ENCODE data around the gene PCNX2.
"Not testable (repeated sequence)": the region's sequence is repeated elsewhere in the genome, so short reads cannot be mapped to it uniquely, and the experiment has no call there.

Gene PCNX2

DNA sequence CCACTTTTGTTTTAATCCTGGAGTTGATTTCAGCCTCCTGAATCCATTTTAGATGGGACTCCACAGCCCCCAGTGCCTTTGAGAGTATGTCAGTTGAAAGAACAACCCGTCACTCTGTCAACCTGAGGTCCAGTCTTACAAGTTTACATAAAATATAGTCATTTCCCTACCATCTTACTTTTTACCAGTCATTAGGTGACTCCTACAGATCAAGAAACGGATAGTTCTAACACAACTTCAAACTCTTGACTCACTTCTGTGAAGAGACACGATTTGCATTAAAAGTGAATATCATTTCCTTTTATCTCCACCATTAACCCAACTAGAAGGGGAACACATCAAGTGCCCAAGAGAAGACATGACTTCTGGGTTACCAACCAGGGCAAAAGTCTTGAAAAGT, 198.0 kb downstream of the PCNX2 start:
- DNase-seq = no peak

DNA sequence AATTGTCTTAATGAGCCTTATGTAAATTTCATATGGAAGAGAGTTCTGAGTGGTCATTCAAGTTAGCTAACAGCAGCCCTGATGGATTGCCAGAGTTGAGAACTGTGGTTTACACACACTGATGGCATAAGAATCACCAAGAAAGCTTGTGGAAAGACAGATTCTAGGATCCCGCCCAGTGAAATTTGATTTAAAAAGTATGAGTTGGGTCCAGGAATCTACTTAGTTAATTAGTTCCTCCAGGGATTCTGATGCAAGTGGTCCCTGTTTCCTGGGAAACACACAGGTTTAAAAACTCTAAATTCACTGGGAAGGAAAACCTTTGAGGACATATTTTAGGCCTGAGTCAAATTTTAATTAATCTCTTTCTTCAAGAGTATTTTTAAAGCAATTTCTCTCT, 200.8 kb downstream of the PCNX2 start:
- no peak for DNase-seq

DNA sequence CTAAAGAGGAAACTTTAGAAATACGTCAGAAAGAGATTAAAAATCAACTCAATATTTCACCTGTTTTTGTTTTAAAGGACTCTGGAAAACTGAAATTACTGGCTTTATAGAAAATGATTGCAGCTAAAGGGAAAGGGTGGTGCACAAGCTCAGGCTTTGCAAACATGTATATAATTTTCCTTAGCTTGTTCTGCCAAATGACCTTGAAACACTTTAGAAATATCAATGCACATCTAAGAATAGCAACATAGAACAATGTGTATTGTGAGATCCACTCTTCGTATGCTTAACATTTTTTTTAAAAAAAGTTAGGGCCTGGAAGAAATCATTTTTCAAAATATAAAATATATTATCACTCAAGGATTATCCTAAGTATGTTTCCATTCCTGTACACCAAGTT, 201.3 kb downstream of the PCNX2 start:
- DNase-seq = no peak

DNA sequence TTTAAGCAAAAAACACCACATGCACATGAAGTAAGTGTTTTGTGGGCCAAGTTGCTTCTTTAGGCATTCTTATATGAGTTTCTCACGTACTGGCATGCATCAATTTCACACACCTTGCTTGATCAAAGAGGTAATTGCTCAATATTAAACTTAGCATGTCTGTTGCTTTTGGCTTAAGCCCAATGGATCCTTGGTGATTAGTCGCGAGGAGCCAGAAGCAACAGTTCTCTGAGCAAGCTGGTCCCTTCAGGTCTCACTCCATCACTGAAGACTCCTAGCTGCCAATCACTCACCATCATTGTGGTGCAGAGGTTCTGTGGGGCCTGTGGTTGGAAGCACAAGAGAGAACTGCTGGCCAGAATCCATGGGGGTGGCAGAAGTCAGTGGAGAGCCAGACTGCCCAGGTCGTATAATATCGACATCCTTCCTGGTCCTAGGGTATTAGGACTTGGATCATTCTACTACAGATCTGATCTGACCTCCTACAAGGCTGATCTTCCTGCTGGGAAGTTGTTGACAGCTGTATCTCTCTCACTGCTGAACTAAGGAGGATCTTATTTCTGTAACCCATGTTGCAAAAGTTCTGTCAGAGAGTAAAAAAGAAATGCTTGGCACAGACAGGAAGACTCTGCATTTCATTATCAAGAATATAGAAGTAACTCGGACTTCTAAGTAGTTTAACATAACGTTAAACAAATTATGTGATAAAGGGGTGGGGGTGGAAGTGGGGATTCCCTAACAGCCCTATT, 204.6 kb downstream of the PCNX2 start:
- DNase-seq = no peak

DNA sequence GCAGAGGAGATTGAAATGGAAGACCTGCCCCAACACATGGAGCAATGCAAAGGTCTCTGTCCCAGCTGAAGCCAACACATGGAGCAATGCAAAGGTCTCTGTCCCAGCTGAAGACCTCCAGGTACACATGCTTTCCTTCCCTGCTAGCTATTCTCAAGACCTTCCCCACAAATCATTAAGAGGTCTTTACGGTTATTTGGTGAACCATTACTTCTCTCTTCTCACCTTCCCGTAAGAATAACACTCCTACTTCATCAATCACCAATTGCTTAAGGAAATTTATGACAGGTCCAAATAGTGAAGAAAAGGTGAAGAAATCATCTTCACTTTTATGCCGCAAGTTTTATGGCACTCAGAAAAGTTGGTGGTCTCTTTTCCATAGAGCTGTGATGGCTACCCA, 206.3 kb downstream of the PCNX2 start:
- DNase-seq = no peak

DNA sequence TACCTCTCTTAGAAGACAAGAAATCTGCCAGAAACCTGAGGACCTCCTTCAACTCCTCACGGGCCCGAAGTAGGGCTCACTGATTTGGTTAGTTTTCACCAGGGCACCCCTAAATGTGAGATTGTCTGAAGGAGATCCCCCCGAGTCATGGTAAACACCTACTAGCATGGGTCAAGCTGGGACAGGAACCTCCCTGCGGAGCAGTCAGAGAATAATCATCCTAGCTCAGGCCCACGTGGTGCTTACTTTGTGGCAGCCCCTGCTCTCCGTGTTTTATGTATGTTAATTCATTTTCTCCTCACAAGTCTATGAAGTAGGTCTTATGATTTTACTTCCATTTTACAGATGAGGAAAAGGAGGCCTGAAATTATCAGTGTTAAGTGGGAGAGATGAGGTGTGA, 206.9 kb downstream of the PCNX2 start:
- no peak for DNase-seq

DNA sequence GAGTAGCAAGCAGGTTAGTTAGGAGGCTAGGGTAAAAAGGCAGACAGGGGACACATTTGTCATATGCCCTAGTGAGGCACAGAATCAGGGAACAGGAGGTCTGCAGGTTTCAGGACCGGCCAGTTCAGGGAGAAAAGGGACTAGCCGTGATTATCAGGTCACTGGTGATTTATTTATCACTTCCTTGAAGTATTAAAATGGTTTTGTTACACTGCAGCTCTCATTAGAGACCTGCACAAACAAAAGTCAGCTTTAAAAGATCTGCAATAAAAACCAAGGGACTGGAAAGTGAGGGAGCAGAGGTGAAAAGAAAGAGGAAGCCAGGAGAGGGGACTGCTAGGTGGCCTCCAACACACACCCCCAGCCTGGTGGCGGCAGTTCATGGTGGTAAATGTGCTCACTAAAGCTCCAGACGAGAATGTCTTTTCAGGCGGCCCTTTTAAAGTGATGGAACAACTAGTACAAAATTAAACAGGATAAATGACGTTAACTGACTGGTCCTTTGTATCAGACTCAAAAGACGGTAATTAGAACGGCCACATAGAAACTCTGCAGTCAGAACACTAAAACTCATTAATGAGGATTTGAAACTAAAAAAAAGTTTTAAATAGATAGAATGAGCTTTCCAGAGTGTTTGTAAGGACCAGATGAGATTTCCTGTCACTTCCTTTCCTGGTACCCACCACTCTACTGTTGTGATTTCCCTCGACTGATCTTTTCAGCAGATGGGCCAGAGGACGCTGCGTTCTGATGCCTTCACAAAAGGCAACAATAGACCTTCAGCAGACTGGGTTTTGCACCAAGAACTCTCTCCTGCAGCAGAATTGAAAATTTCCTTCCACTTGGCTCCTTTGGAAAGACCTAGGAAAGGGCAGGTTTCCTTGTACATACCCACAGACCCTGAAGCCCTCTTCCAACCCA, 208.3 kb downstream of the PCNX2 start:
- DNase-seq = no peak

DNA sequence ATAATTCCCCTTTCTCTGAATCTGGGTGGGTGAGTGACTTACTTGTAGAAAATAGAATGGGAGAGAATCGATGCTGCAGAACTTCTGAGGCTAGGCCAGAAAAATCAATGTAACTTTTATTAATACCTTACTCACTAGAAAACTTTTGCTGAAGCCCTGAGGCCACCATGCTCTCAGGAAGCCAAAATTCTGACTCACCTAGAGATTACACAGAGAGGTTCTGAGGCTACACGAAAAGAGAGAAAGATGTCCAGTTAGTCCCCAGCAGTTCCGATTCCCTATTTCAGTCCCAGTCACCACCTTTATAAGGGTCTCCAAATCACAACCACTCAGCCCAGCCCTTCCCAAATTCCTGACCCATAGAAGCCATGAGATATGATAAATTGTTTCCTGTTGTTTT, 210.0 kb downstream of the PCNX2 start:
- DNase-seq = no peak

DNA sequence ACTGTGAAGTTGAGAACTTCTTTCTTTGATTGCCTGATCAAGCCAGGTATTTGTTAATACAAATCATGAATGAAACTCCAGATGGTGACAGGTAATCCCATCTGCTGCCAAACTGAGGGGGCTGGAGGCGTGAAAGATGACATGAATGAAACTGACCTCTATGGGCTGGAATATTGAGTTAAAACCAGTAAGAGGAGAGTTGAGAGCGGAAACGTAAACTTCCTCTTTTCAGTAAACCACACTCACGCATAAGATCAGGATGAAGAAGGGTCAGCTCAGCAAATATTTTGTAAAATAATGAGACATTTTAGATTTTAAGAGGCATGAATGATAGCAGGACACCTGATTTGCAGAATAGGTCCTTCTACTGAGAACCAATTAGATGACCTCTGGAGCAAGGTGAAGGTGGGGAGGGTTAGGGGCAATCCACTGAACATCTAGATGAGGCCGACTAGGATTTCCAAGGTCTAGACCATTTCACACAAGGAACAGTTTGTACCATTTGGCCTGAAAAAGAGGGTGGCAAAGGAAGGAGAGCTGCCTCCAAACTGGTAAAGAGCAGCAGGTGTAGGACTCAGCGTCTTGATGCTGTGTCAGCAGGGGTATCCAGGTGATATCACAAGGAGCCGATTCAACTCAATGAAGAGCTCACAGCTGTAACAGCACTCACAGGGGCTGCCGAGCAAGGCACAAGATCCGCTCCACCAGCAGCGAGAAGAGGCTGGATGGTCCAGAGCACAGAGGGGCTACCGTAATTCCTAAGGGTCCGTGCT, 212.6 kb downstream of the PCNX2 start:
- DNase-seq = no peak

DNA sequence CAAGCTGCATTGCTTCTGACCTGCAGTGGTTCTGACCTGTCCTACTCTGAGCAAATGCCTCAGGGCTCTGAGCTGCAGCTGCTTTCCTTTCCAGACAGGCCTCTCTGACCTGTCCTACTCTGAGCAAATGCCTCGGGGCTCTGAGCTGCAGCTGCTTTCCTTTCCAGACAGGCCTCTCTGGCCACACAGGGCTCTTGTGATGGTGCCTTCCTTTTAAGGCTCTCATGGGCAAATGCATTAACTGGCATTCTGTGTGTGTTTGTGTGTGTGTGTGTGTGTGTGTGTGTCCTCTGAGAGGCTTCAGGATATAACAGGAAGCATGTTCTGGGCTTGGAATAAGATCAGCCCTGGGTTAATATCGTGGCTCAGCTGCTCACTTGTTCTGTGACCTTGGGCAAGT, 213.8 kb downstream of the PCNX2 start:
- no peak for DNase-seq

DNA sequence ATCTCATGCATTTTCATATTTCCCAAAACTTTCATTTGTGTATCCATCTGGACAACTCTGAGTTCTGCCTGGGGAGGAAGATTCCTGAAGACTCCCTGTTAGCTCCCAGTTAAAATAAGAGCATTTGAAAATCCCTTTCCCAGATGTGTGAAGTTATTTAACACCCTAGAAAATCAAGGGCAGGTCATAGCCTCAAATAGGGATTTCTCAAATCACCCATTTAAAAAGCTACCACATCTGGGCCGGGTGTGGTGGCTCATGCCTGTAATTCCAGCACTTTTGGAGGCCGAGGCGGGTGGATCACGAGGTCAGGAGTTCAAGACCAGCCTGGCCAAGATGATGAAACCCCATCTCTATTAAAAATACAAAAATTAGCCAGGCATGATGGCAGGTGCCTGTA, 214.7 kb downstream of the PCNX2 start:
- DNase-seq = not testable (repeated sequence)

DNA sequence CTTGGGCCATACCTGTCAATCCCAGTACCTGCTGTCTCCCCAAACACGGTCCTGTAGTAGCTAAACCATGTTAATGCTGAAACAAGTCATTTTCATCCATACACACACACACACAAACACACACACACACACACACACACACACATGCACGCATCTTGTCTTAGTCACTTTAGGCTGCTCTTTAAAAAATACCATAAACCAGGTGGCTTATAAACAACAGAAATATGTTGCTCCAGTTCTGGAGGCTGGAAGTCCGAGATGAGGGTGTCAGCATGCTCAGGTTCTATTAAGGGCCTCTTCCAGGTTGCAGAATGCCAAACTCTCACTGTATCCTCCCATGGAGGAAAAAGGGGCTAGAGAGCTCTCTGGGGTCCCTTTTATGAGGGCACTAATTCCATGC, 215.2 kb downstream of the PCNX2 start:
- no peak for DNase-seq

DNA sequence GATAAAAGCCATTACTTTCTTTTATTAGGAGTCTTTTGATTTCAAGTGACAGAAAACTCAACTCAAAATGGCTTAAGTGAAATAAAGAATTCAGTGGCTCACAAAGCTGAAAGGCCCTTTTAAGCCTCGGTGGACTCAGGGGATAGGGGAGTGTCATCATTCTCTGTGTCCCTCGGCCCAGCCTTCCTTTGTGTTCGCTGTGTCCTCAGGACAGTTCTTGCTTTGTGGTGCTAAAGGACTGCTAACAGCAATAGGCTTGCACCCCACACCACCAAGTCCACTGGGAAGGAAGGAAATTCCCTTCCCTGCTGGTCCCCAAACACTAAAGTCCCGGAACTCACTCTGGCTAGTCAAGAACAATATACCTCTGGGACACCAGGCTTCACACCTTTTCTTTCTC, 216.0 kb downstream of the PCNX2 start:
- no peak for DNase-seq

DNA sequence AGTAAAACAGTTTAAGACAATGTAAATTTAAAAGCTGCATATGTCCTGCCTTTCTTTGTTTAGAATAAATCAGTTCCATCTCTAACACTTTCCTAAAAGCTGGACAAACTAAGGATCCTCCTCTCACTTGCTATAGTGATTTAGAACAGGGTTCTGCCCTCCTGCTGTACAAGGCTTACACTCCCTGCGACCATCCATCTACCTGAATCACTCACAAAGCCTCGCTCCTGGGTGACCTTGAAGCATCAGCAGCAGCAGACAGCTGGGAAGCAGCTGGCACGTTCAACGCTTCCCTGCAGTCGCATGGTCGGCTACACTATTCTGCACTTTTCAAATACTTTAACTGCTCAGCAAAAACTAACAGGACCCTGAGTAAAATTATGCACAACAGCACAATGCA, 217.1 kb downstream of the PCNX2 start:
- no peak for DNase-seq

DNA sequence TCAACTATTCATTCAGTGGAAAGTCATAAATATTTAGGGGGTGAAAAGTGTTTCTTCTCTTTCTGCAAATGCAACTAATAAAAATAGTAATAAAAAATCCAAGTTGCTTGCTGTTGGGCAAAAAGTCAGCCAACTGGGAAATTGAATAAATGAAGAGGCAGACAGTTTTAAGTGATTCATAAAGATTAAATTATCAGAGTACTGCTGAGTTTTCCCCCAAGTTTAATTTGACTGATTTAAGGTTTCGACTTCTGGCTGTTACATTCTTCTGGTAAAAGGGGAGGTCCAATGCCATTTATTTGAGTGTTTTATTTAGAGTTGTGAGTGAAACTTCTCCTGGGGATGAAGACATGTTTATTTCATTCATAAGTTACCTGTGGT, 219.6 kb downstream of the PCNX2 start:
- DNase-seq = no peak

DNA sequence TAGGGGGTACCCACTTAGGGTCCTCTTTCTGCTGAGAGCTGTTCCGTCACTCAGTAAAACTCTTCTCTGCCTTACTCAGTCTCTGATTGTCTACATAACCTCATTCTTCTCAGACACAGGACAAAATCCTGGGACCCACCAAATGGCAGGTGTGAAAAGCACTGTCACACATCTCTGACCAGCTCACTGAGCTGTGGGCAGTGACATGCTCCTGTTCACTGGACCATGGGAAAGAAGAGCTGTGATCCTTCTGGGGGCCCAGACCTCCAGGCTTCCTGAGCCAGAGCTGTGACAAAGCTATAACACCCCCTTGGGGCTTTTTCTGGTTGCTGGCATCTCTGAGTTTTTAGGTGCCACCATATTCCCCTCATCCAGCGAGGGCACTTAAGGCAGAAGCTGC, 229.4 kb downstream of the PCNX2 start:
- no peak for DNase-seq

DNA sequence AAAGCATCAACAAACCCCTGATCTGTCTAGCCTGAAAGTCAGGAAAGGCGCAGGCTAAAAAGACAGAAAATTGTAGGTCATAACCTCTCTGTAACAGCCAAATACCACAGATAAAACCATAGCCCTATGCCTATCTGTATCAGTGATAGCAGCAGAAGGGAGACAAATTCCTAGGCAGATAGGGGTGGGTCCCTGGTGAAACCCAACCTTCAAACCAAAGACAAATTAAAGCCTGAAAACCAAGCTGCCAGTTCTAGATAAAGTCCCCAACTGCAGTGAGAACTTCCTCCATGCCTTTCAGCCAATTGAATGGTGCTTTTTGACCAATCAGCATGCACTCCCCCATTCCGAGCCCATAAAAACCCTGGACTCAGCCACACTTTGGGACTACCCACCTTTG, 229.8 kb downstream of the PCNX2 start:
- no peak for DNase-seq

DNA sequence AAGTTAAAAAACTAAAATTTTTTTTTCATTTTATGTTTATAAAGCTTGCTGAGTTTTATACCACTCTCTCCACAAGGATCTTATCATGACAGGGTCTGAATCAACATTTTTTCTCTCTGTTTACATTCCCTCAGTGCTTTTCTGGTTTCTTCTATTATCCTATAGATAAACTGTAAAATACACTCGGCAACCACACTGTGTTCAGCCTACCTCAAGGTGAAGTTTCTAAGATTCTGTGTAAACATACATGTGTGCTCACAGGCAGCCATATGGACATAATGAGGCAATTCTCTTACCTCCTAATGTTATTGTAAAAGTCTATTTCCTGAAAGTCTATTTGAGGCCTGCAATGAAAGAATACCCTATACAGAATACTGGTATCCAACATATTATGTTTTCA, 230.5 kb downstream of the PCNX2 start:
- DNase-seq = no peak

DNA sequence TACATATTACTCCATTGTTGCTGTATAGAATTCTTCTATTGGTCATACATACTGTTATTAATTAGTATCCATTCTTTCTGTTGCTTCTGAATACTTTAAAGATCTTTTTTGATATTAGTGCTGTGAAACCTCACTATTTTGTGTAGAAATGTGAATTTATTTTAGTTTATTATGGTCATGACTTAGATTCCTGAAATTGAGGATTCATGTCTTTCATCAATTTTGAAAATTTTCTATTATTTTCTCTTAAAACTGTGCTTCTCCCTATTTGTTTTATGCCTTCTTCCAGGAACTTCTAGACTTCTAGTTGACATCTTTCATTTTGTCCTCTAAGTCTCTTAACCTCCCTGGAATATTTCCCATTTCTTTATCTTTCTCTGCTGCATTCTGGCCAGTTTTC, 232.1 kb downstream of the PCNX2 start:
- DNase-seq = no peak

DNA sequence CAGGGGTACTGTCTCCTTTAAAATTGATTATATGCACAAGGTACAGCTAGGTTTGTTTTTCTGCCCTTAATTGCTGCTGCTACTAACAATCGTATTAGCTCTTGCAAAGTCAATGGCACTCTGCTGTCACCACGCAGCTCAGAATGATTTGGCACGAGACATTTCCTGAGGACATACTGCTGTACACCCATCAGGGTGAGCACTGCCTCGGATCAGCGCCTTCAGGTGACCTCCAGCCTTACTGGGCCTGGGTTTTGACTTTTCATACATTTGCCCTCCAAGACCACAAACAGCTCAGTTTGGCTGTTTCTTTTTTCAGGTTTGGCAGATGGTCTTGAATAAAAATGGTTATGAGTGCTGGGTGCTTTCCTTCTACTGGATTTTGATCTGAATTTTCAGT, 234.3 kb downstream of the PCNX2 start:
- DNase-seq = no peak

DNA sequence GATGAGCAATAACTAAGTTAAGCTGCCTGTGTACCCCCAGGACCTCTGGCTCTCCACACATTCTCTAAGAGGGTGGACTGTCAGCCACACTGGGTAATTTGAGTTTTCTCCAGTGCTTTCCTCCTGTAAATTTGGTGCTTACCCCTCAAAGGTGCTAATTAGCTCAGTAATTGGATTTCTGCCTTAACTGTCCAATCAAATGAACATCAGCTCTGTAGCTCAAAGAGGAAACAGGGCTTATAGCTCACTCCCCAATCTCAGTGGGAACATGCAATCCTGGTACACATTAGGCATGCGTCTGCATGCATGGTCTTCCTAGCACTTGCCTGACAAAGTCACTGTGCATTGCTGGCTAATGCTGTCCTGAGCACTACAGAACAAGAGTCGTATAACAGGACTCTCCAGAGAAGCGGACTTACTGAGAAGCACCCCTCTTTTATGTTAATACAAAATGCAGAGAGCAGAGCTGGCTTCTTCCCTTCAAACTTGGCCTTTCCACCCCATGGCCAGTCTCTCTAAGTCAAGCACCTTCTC, 235.0 kb downstream of the PCNX2 start:
- no peak for DNase-seq

DNA sequence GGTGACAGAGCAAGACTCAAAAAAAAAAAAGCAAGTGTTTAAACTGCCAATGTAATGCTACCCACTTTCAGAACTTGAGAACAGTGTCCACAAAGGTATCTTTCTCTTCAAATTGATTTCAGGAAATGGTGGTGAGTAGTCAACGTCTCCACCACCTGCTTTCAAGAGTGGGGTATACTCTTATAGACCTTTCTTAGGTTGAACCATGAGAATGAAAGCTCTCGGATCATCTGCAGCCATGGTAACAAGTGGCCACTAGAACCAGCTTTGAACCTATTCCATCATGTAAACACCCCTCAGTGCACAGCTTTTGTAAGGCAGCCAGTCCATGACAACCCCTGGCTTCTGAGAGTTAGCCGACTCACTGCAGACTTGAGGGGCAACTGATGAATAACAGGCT, 237.7 kb downstream of the PCNX2 start:
- no peak for DNase-seq

DNA sequence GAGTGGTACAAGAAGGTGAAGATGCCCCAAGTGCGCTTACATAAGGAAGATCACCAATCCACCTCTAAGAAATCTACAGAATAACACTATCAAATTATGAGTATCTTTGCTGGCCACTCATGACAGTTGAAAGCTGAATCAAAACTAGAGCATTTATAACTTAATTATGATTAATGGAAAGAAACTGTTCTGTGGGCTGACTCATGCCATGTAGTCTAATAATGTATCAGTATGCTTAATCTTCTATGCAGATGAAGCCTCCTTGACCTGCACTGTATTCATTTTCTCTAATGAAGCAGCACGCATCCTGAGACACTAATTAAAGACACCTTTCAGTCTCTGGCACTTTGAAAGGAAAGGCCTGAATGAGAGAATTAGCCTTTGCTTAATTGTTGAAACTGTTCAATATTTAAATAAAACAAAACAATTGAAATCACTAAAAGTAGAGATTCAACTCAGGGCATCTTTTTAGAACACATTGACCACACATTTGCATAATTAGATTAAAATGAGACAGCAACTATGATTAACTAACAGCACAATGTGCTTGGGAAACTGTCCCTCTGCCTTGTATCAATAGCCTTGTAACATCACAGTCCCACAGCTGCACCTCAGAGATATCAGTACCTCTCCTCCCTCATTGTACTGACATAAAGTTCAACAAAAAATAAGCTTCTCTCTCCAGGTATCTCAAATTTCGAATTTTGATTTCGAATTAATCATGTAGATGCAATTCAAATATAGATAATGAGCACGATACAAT, 239.5 kb downstream of the PCNX2 start:
- no peak for DNase-seq
